COLO829 (cell line): ENCODE measurements around the gene IL4I1.
"Not testable (repeated sequence)": the region's sequence is repeated elsewhere in the genome, so short reads cannot be mapped to it uniquely, and the experiment has no call there.

ENCODE experiments used
- DNase-seq: peaks from one replicate; pipeline ENCODE4 v3.0.0; 2012; ENCODE audit warnings: low spot score

Gene IL4I1

GRCh38 chr19:49896863-49897621 is at the start of gene IL4I1:
TSS of gene IL4I1 (minus strand) at chr19:49896887. CDS start at chr19:49896160, 727 bp downstream.
- no peak for DNase-seq

GRCh38 chr19:49946415-49946814 is 49.7 kb upstream of the IL4I1 start:
- DNase-seq = no peak

- DNase-seq = not testable (repeated sequence)
Observed at GRCh38 chr19:49944567-49944966, 47.9 kb upstream of the IL4I1 start.

- no peak for DNase-seq
Observed at GRCh38 chr19:49940482-49940791, 43.8 kb upstream of the IL4I1 start.

- DNase-seq = no peak
Observed at GRCh38 chr19:49939721-49940481, 43.2 kb upstream of the IL4I1 start.

- DNase-seq = no peak
Observed at GRCh38 chr19:49938662-49939061, 42.0 kb upstream of the IL4I1 start.

GRCh38 chr19:49937750-49938381 is 41.2 kb upstream of the IL4I1 start:
- DNase-seq = peak; percentile 55

GRCh38 chr19:49936549-49936948 is 39.9 kb upstream of the IL4I1 start:
- DNase-seq = no peak

GRCh38 chr19:49933643-49934042 is 37.0 kb upstream of the IL4I1 start:
- DNase-seq = no peak

GRCh38 chr19:49932731-49933131 is 36.0 kb upstream of the IL4I1 start:
- DNase-seq = no peak

- no peak for DNase-seq
Observed at GRCh38 chr19:49932041-49932451, 35.4 kb upstream of the IL4I1 start.

GRCh38 chr19:49931293-49932040 is 34.8 kb upstream of the IL4I1 start:
- DNase-seq = no peak

- DNase-seq = no peak
Observed at GRCh38 chr19:49930483-49931011, 33.9 kb upstream of the IL4I1 start.

GRCh38 chr19:49929611-49930482 is 33.2 kb upstream of the IL4I1 start:
- peak; percentile 100 for DNase-seq

- DNase-seq = peak; percentile 100
Observed at GRCh38 chr19:49929121-49929610, 32.5 kb upstream of the IL4I1 start, which contains the start of the genes ATF5 and NUP62. TSS of gene ATF5 (plus strand) at chr19:49929205. CDS start at chr19:49930851, 1,646 bp downstream. TSS of gene NUP62 (minus strand) at chr19:49929504. CDS start at chr19:49909807, 19,697 bp downstream.

- DNase-seq = no peak
Observed at GRCh38 chr19:49927526-49928264, 31.0 kb upstream of the IL4I1 start.

GRCh38 chr19:49926515-49926914 is 29.8 kb upstream of the IL4I1 start:
- DNase-seq = no peak

- no peak for DNase-seq
Observed at GRCh38 chr19:49925486-49925885, 28.8 kb upstream of the IL4I1 start.

- not testable (repeated sequence) for DNase-seq
Observed at GRCh38 chr19:49924881-49925210, 28.2 kb upstream of the IL4I1 start.
